ENCODE data around the gene TGFB1.
A peak's percentile ranks its signal among the peaks of the same experiment; 100 is the strongest.
"Not testable (repeated sequence)": the region's sequence is repeated elsewhere in the genome, so short reads cannot be mapped to it uniquely, and the experiment has no call there.

The TGFB1 gene

DNA sequence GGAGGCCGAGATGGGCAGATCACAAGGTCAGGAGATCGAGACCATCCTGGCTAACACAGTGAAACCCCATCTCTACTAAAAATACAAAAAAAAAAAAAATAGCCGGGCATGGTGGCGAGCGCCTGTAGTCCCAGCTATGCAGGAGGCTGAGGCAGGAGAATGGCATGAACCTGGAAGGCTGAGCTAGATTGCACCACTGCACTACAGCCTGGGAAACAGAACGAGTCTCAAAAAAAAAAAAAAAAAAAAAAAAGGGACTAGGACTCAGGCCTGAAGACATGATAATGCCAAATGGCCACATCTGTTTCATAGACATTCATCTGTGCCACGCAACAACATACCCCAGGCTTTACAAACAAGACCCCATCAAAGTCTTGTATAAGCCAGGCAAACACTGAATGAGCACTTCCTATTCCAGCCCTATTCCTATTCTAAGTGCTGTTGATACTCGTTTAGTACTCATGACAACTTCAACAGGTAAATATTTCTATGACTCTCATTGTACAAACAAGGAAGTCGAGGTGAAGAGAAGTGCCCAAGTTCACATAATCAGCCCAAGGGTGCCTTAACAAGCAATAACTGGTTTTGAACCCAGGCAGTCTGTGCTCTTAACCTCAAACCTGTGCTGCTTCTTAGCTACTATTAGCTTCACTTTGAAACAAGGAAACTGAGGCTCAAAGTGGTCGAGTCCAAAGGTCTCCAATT, 8.6 kb upstream of the TGFB1 start:
- DNase-seq: no peak
- no peak for TF ChIP-seq GATA1 (IDR thresholded peaks at IDR 0.05; ENCODE audit: low read depth, low read length)
- TF ChIP-seq POLR2A (IDR thresholded peaks at IDR 0.05; ENCODE audit: low read length): no peak

DNA sequence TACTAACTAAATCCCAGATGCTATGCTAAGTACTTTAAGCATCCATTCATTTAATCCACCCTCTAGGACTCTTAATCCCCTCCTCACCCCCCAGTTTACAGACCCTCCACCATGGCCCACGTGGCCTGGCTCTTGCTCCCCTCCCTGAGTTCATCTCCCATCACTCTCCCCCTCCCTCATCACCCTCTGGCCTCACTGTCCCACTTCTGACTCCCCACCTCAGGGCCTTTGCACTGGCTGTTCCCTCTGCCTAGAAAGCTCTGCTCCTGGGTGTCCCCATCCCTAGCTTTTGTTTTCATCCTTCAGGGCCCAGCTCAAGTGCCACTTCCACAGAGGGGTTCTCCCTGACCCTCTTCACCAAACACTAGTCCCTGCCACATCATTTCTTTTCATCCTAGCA, 6.0 kb upstream of the TGFB1 start:
- DNase-seq: no peak
- TF ChIP-seq GATA1 (IDR thresholded peaks at IDR 0.05; ENCODE audit: low read depth, low read length): no peak
- TF ChIP-seq POLR2A (IDR thresholded peaks at IDR 0.05; ENCODE audit: low read length): no peak

DNA sequence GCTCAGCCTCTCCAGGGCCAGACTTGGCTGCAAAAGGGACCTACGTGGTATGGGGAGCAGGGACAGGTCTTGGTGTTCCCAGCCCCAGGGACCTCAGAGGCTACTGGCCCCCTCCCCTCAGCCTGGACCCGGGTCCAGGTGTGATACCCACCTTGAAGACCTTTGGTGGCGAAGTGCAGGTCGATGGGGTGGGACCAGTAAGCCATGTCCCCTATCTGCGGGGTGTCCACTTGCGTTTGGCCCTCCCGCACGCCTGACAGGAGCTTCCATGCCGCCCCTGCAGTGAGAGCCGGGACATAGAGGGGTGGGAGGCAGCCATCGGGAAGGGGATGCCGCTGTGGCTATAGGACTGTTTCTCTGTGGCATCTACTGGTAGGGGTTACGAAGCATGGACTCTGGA, 4.0 kb upstream of the TGFB1 start:
- no peak for TF ChIP-seq GATA1 (IDR thresholded peaks at IDR 0.05; ENCODE audit: low read depth, low read length)
- no peak for TF ChIP-seq POLR2A (IDR thresholded peaks at IDR 0.05; ENCODE audit: low read length)

DNA sequence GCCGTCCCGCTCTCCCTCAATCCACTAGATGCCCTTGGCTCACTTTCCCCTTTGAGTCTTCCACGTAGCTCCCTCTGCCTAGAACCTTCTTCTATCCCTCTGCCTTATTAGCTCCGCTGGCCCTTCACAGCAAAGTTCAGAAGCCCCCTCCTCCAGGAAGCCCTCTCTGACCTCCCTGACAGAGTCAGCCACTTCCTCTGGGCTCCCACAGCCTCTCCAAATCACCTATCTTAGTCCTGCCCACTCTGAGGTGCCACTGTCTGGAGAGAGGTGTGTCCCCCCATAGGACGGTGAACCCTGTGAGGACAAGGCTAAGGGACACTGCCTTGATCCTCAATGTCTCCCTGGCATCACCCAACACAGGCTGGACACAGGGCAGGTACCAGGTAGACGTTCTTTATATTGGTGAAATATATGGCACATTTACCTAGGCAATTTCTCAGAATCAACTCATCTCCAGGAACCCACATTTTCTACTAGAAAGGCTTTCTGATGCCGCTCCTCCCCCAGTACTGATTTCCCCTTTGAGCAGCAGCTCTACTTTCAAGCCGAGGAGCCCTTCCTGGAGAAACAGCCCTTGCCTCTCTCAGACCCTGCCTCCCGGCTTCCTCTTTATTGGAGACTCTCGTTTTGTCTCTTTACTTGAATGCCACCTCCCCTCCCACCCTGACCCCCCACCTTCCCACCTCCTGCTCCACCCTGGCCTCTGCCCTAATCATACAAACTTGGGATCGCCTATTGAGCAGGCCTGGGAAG, 3.4 kb upstream of the TGFB1 start:
- no peak for DNase-seq
- TF ChIP-seq GATA1 (IDR thresholded peaks at IDR 0.05; ENCODE audit: low read depth, low read length): no peak
- TF ChIP-seq POLR2A (IDR thresholded peaks at IDR 0.05; ENCODE audit: low read length): no peak

More for the DNA sequence above, 4.0 kb upstream of the TGFB1 start:
- no peak for DNase-seq

DNA sequence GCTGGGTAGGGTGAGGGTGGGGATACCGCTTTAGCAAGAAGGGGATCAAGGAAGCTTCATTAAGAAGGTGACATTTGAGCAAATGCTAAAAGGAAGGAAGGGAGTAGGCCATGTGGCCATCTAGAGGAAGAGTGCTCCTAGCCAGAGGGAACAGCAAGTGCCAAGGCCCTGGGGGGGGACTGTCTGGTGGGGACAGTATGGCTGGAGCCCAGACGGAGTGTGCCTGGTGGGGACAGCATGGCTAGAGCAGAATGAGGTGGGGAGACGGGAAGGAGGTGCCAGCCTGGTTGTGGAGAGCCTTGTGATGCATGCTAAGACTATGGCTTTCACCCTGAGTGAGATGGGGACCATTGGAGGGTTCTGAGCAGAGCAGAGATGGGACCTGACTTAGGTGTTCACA, 2.1 kb upstream of the TGFB1 start:
- no peak for TF ChIP-seq POLR2A (IDR thresholded peaks at IDR 0.05; ENCODE audit: low read length)
- no peak for TF ChIP-seq GATA1 (IDR thresholded peaks at IDR 0.05; ENCODE audit: low read depth, low read length)
- no peak for DNase-seq

DNA sequence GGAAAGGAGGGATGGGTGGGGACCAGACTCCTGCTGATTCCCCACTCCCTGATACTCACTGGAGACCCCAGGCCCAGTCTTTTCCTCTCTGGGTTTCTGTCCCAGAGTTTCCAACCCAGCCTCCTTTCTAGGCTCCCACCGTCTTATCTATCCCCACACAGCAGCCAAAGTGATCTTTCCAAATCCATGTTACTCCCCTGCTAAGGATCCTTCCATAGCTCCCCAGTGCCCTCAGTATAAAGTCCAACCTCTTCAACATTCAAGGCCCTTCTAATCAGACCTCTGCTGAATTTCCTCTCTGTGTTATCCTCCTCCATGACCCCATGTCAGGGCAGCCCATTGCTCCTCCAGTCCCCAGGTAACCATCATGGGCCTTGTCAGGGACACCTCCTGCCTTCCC, 1.3 kb upstream of the TGFB1 start:
- DNase-seq: no peak
- TF ChIP-seq POLR2A (IDR thresholded peaks at IDR 0.05; ENCODE audit: low read length) (no peak), GATA1 (IDR thresholded peaks at IDR 0.05; ENCODE audit: low read depth, low read length) (no peak)

DNA sequence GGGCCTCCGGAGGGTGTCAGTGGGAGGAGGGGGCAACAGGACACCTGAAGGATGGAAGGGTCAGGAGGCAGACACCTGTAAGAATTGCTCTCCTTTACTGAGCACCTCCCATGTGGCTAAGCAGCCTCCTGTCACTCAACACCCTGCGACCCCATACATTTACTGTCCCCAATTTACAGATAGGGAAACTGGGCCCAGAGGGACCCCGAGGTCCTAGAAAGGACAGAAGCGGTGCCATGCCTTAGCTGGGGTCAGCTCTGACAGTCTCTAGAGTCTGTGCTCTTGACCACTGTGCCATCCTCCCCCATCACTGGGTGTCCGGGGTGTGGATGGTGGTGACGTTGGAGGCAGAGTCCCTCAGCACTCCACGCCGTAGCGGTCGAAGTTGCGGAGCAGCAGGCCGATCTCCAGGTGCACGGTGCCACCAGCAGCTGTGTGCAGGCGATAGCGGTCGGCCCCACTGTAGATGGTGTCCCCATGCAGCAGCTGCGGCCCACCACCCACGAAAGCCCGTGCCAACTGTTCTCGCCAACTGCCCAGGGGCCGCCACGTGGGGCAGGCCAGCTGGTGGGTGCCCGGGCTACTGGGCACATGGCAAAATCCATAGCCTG, 726 bp upstream of the TGFB1 start:
- no peak for TF ChIP-seq POLR2A (IDR thresholded peaks at IDR 0.05; ENCODE audit: low read length)
- no peak for TF ChIP-seq GATA1 (IDR thresholded peaks at IDR 0.05; ENCODE audit: low read depth, low read length)
- no peak for DNase-seq

DNA sequence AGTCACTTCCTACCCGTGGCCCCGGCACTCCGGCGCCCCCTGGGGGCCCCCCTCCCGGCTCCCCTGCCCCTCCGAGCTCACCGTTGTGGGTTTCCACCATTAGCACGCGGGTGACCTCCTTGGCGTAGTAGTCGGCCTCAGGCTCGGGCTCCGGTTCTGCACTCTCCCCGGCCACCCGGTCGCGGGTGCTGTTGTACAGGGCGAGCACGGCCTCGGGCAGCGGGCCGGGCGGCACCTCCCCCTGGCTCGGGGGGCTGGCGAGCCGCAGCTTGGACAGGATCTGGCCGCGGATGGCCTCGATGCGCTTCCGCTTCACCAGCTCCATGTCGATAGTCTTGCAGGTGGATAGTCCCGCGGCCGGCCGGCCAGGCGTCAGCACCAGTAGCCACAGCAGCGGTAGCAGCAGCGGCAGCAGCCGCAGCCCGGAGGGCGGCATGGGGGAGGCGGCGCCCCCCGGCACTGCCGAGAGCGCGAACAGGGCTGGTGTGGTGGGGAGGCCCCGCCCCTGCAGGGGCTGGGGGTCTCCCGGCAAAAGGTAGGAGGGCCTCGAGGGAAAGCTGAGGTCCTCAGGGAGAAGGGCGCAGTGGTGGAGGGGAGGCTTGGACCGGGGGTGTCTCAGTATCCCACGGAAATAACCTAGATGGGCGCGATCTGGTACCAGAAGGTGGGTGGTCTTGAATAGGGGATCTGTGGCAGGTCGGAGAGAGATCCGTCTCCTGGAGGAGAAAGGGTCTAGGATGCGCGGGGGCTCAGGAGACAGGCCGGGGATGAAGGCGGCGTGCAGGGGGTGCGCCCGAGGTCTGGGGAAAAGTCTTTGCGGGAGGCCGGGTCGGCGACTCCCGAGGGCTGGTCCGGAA, 885 bp downstream of the TGFB1 start:
- peak; percentile 69 to 82 for DNase-seq
- no peak for TF ChIP-seq POLR2A (IDR thresholded peaks at IDR 0.05; ENCODE audit: low read length)
- TF ChIP-seq GATA1 (IDR thresholded peaks at IDR 0.05; ENCODE audit: low read depth, low read length): no peak

DNA sequence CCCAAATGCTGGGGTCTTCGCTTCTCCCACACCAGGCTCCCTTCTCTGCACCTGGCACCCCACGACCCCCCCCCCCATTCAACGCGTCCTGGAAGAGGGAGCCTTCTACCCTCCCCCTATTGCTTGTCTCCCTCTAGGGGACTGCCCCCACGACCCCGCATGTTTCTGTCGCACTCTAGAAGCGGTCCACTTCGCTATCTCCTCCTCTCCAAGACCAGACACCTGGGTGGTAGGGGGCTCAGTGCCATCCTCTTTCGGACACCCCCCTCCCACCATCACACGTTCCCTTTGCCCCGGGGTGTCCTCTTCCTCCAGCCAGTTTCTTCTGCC, 1.5 kb downstream of the TGFB1 start:
- no peak for DNase-seq
- no peak for TF ChIP-seq GATA1 (IDR thresholded peaks at IDR 0.05; ENCODE audit: low read depth, low read length)
- TF ChIP-seq POLR2A (IDR thresholded peaks at IDR 0.05; ENCODE audit: low read length): no peak

DNA sequence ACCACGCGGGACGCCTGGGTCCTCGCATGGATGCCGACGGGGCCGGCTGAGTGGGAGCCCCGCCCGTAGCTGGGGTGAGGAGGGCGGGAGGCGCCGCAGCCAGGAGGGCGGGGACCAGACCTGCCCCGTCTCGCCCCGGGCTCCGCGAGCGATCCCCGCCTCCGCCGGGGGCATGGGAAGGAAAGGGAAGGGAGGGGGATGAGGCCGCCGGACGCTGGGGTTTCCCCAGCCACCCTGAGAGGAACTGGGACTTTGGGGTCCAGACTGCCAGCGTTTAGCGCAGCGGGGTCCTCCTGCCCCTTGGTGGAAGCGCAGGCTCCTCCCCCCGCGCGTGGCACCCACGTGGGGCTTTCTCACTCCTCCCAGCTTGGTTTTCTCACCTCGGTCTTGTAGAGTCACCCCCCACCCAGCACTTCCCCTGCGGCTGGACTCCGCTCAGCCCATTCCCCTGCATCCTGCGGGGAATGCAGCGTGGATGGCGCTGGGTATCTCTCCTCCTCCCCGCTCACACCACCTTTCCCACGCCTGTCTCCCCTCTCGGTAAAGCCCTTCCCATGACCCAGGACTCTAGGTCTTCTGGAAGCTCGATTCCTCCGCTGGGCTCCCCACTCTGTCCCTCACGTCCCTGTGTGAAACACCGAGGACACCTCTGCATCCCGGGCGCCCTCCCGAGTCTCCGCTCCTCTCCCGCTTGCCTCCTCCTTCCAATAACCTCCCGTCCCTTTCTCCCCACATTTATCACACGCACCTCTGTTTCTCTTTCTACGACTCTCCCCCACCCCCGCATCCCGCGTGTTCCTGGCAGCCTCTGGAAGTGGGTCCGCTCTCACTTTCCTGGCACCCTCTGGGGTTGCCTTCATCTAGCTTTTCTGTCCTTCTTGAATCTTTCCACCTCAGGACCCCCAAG, 2.1 kb downstream of the TGFB1 start:
- TF ChIP-seq POLR2A (IDR thresholded peaks at IDR 0.05; ENCODE audit: low read length) (peak; percentile 50), GATA1 (IDR thresholded peaks at IDR 0.05; ENCODE audit: low read depth, low read length) (no peak)
- peak; percentile 60 to 73 for DNase-seq

DNA sequence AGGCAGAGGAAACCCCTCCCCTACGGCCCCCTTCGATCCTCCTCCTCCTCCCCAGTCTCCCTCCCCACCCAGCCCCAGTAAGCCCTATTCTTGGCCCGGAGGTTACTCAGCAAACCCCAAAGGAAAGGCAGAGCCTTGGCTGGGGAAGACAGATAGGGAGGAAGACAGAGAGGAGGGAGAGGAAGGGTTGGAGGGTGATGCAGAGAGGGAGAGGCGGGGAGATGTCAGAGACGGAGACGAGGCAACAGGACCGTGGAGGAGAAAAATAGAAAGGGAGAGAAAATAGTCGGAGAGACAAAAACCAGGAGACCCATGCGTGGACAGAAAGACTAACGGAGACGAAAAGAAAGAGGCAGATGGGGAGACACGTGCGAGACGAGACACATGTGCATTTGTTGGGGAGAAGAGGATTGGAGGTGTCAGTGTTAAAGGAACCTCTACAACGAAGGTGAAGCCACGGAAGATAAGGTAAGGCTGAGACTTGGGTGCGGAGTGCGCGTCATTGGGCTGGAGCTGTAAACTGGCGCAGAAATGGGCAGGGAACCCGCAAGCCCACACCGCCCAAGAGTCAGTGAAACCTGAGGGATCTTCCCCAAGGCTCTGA, 2.9 kb downstream of the TGFB1 start:
- DNase-seq: peak; percentile 57 to 65
- TF ChIP-seq POLR2A (IDR thresholded peaks at IDR 0.05; ENCODE audit: low read length) (no peak), GATA1 (IDR thresholded peaks at IDR 0.05; ENCODE audit: low read depth, low read length) (no peak)

DNA sequence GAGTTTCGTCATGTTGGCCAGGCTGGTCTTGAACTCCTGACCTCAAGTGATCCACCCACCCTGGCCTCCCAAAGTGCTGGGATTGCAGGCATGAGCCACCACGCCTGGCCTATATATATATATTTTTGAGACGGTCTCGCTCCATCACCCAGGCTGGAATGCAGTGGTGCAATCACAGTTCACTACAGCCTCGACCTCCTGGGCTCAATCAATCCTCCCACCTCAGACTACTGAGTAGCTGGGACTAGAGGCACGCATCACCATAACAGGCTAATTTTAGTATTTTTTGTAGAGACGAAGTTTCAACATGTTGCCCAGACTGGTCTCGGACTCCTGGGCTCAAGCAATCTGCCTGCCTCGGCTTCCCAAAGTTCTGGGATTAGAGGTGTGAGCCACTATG, 6.8 kb downstream of the TGFB1 start:
- DNase-seq: not testable (repeated sequence)

DNA sequence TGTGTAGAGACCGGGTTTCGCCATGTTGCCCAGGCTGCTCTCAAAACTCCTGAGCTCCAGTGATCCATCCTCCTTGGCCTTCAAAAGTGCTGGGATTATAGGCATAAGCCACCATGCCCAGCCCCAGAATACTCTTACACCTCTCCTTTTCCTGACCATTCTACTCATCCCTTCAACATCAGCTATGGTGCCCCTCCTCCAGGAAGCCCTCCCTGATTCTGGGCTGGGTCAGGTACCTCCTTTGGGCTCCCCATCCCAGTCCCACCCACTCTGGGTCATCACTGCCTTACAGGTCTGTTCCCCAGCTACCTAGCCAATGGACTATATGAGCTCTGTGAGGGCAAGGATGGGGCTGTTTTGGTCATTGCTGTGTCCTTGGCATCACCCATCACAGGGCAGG, 9.6 kb downstream of the TGFB1 start:
- no peak for DNase-seq
- TF ChIP-seq GATA1 (IDR thresholded peaks at IDR 0.05; ENCODE audit: low read depth, low read length): no peak
